ENCODE measurements around the gene NXPH1.

The NXPH1 gene

DNA sequence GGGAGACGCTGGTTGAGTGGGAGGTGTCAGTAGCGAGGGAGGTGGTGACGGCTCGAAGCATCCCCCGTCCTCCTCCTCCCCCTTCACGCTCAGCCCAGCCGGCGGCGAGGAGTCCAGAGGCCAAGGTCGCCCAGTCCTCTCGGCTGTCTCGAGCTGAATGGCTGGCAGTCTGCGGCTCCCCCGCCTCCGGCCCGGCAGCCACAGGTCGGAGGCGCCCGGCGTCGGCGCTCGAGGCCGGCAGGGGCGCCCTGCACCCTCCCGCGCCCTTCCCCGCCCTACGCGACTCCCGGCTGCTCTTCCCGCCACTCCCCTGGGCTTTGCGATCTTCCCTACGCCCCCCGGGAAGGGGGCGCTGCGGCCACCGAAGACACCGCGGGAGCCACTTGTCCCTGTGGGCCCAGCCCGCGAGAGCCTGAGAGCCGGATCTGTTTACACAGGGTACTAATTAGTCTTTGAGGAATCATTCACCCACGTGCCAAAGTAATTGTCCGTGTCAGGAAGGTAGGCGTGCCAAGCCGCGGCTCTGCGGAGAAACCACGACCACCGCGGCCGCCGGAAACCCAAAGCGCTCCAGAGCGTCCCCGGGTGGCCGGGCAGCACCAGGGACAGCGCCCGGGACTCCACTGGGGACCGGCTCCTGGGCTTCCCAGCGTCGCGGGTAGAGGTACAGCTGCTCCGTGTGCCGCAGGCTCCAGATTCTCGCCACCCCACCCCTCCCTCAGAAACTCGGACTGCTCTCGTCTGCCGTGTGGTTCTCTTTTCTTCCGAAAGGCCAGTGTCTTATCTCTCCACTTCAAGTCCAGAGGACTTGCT lies at the start of gene NXPH1:
Gene NXPH1 (plus strand): TSS at position 133 of the 813 bp plus-strand sequence.
- no peak for DNase-seq (ENCODE audit: extremely low read depth, low read depth)
- TF ChIP-seq CTCF (IDR thresholded peaks at IDR 0.05; ENCODE audit: low read depth, low read length): no peak

DNA sequence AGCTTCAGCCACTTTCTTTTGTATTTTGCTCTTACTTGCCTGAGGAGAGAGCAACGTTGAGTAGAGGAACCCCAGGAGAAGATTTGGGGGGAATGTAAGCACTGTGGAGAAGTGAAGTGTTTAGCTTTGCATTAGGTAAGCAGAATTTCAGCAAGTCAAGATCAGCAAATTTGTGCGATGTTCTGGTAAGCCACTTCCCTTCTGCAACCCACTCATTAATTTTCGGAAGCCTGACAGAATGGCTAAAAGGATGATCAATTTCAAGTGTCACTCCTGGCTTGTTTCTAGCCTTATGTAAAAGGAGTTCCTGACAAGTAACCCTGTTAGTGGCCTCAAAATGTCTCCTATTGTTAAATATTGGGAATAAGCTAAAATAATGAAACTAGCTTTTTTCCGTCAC lies 48.5 kb upstream of the NXPH1 start:
- no peak for DNase-seq (ENCODE audit: extremely low read depth, low read depth)
- no peak for TF ChIP-seq CTCF (IDR thresholded peaks at IDR 0.05; ENCODE audit: low read depth, low read length)

GRCh38 chr7:8386926-8387550 lies 46.4 kb upstream of the NXPH1 start:
- no peak for TF ChIP-seq CTCF (IDR thresholded peaks at IDR 0.05; ENCODE audit: low read depth, low read length)
- DNase-seq (ENCODE audit: extremely low read depth, low read depth): no peak

DNA sequence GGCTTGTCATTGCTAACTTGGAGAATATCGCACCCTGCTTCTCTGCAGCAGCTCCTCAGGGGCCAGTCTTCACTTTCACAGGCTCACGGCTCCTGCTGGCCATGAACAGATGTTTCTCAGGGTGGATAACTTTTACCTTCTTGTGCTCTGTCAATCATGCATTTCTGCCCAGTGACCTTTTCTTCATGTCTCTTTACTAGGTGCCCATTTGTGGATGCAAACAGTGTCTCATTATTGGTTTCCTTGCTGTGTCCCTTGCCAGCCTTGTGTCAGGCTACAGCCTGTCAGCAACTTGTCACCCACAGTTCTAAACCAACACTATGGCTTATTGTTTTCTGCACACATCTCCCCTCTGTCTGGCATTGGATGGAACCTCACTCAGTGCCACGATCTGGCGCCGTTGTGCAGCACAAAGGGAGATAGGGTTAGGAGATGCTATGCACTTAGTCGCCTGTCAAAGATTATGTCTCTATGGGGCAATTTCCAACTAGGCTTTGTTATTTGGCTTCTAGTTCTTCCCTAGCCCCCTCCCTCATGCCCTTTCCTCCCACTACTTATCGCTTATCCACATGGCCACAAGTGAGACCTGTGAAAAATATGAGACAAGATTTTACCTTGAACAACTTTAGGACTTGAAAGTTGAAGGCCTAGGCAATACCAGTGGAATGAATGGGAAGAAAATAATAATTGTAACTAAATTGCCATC lies 45.7 kb upstream of the NXPH1 start:
- no peak for DNase-seq (ENCODE audit: extremely low read depth, low read depth)
- no peak for TF ChIP-seq CTCF (IDR thresholded peaks at IDR 0.05; ENCODE audit: low read depth, low read length)

GRCh38 chr7:8388257-8388625 lies 45.2 kb upstream of the NXPH1 start:
- no peak for DNase-seq (ENCODE audit: extremely low read depth, low read depth)
- no peak for TF ChIP-seq CTCF (IDR thresholded peaks at IDR 0.05; ENCODE audit: low read depth, low read length)

- no peak for DNase-seq (ENCODE audit: extremely low read depth, low read depth)
- TF ChIP-seq CTCF (IDR thresholded peaks at IDR 0.05; ENCODE audit: low read depth, low read length): no peak
Measured at GRCh38 chr7:8389593-8390261, 43.7 kb upstream of the NXPH1 start.

All from AG09319 (cell line).